ENCODE results near the gene MFSD12. TPM values are rescaled to one million over a fixed set of nuclear protein-coding genes. Genes with fewer than 3 reads are reported as not detected.

The MFSD12 gene
- total RNA-seq, 4 donors from 2014 or later: 28.5 to 56.1 (median 34.1) TPM

- TF ChIP-seq, protein P1, sequence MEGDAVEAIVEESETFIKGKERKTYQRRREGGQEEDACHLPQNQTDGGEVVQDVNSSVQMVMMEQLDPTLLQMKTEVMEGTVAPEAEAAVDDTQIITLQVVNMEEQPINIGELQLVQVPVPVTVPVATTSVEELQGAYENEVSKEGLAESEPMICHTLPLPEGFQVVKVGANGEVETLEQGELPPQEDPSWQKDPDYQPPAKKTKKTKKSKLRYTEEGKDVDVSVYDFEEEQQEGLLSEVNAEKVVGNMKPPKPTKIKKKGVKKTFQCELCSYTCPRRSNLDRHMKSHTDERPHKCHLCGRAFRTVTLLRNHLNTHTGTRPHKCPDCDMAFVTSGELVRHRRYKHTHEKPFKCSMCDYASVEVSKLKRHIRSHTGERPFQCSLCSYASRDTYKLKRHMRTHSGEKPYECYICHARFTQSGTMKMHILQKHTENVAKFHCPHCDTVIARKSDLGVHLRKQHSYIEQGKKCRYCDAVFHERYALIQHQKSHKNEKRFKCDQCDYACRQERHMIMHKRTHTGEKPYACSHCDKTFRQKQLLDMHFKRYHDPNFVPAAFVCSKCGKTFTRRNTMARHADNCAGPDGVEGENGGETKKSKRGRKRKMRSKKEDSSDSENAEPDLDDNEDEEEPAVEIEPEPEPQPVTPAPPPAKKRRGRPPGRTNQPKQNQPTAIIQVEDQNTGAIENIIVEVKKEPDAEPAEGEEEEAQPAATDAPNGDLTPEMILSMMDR (IDR thresholded peaks at IDR 0.05; ENCODE audit: low read depth): no peak
Observed at GRCh38 chr19:3532154-3532786, 25.1 kb downstream of the MFSD12 start.

DNA sequence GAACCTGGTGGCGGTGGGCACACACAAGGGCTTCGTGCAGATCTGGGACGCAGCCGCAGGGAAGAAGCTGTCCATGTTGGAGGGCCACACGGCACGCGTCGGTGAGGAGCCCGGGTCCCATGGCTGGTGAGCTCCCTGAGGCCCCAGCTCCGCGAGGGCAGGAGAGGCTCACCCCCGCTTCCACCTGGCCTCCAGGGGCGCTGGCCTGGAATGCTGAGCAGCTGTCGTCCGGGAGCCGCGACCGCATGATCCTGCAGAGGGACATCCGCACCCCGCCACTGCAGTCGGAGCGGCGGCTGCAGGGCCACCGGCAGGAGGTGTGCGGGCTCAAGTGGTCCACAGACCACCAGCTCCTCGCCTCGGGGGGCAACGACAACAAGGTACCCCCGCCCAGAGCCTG is 25.7 kb downstream of the MFSD12 start:
- TF ChIP-seq, protein P1 (IDR thresholded peaks at IDR 0.05; ENCODE audit: low read depth): no peak

- TF ChIP-seq, protein P1 (IDR thresholded peaks at IDR 0.05; ENCODE audit: low read depth): no peak
Observed at GRCh38 chr19:3530389-3530788, 27.0 kb downstream of the MFSD12 start.

DNA sequence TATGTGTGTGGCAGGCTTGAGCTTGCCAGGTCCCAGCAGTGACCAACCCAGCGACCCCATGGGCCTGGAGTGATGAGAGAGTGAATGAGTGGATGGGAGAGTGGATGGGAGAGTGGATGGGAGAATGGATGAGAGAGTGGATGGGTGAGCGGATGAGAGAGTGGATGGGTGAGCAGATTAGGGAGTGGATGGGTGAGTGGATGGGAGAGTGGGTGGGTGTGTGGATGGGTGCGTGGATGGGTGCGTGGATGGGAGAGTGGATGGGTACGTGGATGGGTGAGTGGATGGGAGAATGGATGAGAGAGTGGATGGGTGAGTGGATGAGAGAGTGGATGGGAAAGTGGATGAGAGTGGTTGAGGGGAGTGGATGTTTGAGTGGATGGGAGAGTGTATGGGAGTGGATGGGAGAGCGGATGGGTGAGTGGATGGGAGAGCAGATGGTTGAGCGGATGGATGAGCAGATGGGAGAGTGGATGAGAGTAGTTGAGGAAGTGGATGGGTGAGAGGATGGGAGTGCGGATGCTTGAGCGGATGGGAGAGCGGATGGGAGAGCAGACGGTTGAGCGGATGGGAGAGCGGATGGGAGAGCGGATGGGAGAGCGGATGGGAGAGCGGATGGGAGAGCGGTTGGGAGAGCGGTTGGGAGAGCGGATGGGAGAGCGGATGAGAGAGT is 28.7 kb downstream of the MFSD12 start:
- TF ChIP-seq, protein P1 (IDR thresholded peaks at IDR 0.05; ENCODE audit: low read depth): no peak

DNA sequence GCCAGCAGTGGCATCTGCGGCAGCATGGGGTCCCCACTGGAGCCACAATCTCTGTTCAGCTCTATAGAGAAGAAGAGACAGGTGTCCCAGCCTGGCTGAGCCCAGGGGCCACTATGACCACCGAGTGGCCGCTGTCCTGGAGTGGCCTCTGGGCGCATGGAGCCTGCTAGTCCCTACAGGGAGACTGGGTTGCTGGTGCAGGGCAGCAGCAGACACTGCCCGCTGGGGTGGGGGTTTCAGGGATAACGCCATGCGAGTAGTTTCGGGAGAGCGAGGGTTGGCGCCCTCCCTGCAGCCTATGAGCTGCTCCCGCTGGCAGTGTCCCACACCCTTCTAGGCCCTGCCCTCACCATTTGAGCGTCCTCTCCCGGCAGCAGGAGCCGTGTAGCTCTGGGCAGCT is 29.3 kb downstream of the MFSD12 start:
- TF ChIP-seq, protein P1 (IDR thresholded peaks at IDR 0.05; ENCODE audit: low read depth): no peak

DNA sequence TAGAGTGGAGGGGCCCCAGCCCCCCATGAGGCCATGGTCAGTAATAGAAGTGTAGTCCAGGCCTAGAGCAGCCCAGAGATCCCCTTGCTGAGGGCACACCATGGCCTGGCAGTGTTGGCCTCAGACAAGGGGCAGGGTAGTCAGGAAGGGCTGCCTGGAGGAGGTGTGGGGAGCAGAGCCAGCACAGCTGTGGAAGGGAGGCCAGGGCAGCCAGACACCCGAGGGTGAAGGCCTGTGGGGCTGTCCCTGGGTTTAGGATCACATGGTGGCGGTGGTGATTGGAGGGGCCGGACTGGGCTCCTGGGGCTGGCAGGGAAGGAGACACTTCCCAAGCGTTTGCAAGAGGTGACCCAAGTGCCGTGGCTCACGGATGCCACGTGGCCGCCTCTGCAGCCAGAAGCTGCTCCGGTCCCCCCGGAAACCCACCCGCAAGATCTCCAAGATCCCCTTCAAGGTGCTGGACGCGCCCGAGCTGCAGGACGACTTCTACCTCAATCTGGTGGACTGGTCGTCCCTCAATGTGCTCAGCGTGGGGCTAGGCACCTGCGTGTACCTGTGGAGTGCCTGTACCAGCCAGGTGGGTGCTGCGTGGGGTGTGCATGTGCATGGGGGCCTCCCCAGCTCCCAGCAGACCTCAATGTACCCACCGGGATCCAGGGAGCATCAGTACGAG is 30.0 kb downstream of the MFSD12 start:
- TF ChIP-seq, protein P1 (IDR thresholded peaks at IDR 0.05; ENCODE audit: low read depth): no peak

- TF ChIP-seq, protein P1 (IDR thresholded peaks at IDR 0.05; ENCODE audit: low read depth): no peak
Observed at GRCh38 chr19:3526507-3527237, 30.7 kb downstream of the MFSD12 start.
